OCI-LY7 (cell line): Measurements from ENCODE around the gene HRK.

ENCODE experiments used
- EZH2phosphoT487 ChIP-seq: fragments of 200-600 bp; sonication (generic); IDR thresholded peaks from 2 replicates; pipeline ENCODE4 v1.6.1; 2018; ENCODE audit warnings: low read depth, borderline replicate concordance, mild to moderate bottlenecking, mixed run types, antibody characterized with exemption, low read length, moderate library complexity, mixed read lengths
- TF ChIP-seq, protein P1 (sequence below): fragments of 200-600 bp; sonication (generic); conservative IDR thresholded peaks from 2 replicates; pipeline ENCODE4 v1.5.1; 2014; ENCODE audit warnings: mild to moderate bottlenecking, antibody characterized with exemption, low read length, moderate library complexity, mixed read lengths

DNA sequence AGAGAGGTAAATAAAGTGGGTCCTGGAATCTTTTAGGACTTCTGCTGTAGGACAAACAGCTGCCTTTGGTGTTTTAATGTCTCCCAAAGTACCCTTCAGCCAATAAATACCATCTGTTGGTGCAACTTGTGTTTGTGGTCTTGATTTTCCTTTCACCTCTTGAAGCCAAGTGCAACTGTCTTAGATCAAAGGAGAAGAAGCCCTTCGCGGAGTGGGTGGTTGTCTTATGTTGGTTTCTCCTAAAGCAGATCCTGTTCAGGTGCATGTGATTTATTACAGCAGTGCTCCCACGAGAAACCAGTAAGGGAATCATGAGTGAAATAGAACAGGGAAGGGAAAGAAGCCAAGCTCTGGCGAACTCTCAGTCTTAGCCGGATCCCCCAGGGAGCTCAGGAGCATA is 27.7 kb downstream of the HRK start:
- TF ChIP-seq, protein P1, sequence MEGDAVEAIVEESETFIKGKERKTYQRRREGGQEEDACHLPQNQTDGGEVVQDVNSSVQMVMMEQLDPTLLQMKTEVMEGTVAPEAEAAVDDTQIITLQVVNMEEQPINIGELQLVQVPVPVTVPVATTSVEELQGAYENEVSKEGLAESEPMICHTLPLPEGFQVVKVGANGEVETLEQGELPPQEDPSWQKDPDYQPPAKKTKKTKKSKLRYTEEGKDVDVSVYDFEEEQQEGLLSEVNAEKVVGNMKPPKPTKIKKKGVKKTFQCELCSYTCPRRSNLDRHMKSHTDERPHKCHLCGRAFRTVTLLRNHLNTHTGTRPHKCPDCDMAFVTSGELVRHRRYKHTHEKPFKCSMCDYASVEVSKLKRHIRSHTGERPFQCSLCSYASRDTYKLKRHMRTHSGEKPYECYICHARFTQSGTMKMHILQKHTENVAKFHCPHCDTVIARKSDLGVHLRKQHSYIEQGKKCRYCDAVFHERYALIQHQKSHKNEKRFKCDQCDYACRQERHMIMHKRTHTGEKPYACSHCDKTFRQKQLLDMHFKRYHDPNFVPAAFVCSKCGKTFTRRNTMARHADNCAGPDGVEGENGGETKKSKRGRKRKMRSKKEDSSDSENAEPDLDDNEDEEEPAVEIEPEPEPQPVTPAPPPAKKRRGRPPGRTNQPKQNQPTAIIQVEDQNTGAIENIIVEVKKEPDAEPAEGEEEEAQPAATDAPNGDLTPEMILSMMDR, result no peak
- no peak for TF ChIP-seq EZH2phosphoT487
